Measurements from ENCODE around the gene LRRC36.

DNA sequence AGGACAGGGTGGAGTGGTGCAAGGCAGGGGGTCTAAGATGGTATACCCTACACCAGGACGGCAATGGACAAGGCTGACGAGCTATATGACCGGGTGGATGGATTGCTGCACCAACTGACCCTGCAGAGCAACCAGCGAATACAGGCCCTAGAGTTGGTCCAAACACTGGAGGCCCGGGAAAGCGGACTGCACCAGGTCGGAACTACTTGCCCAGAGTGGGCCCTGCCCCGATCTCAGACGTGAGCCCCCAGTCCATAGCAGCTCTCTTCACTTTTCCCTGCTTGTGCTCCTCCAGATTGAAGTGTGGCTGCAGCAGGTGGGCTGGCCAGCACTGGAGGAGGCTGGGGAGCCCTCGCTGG, 44.2 kb upstream of the LRRC36 start:
- TF ChIP-seq POLR2A (IDR thresholded peaks at IDR 0.05; ENCODE audit: low read depth): no peak
- TF ChIP-seq, protein P1, sequence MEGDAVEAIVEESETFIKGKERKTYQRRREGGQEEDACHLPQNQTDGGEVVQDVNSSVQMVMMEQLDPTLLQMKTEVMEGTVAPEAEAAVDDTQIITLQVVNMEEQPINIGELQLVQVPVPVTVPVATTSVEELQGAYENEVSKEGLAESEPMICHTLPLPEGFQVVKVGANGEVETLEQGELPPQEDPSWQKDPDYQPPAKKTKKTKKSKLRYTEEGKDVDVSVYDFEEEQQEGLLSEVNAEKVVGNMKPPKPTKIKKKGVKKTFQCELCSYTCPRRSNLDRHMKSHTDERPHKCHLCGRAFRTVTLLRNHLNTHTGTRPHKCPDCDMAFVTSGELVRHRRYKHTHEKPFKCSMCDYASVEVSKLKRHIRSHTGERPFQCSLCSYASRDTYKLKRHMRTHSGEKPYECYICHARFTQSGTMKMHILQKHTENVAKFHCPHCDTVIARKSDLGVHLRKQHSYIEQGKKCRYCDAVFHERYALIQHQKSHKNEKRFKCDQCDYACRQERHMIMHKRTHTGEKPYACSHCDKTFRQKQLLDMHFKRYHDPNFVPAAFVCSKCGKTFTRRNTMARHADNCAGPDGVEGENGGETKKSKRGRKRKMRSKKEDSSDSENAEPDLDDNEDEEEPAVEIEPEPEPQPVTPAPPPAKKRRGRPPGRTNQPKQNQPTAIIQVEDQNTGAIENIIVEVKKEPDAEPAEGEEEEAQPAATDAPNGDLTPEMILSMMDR (IDR thresholded peaks at IDR 0.05): no peak
- TF ChIP-seq EP300 (IDR thresholded peaks at IDR 0.05): no peak

All from esophagus muscularis mucosa (tissue), 4 donors.